OCI-LY1 (cell line): ENCODE measurements around the gene SPSB3.

Experiments
- CTCF ChIP-seq: fragments of 200-600 bp; sonication (generic), shearing (Covaris generic); IDR thresholded peaks from 2 replicates; pipeline ENCODE4 v1.5.1; 2017; ENCODE audit warnings: mild to moderate bottlenecking, antibody characterized with exemption, low read length, moderate library complexity, mixed read lengths
- EZH2 ChIP-seq: fragments of 200-600 bp; sonication (generic), shearing (Covaris generic); IDR thresholded peaks from 2 replicates; pipeline ENCODE4 v1.8.0; 2017; ENCODE audit warnings: borderline replicate concordance, mixed run types, mild to moderate bottlenecking, antibody characterized with exemption, low read length, moderate library complexity, mixed read lengths

- TF ChIP-seq EZH2 (no peak), CTCF (no peak)
These were observed 54.4 kb downstream of the SPSB3 start for GRCh38 chr16:1727651-1728624.
